22Rv1 (cell line): ENCODE measurements around the gene BOK.

Experiments used
- H3K27ac ChIP-seq: fragments of 450-650 bp; 2 replicates; pipeline ENCODE4 v1.5.1; 2017
- ZFX ChIP-seq: fragments of 450-650 bp; IDR thresholded peaks from 2 replicates; pipeline ENCODE4 v1.6.1; 2017; ENCODE audit warnings: antibody characterized with exemption, borderline replicate concordance
- TF ChIP-seq, protein P1 (sequence below): fragments of 450-650 bp; IDR thresholded peaks from 2 replicates; pipeline ENCODE4 v1.5.1; 2017; ENCODE audit warnings: mild to moderate bottlenecking

The BOK gene, protein sequence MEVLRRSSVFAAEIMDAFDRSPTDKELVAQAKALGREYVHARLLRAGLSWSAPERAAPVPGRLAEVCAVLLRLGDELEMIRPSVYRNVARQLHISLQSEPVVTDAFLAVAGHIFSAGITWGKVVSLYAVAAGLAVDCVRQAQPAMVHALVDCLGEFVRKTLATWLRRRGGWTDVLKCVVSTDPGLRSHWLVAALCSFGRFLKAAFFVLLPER

DNA sequence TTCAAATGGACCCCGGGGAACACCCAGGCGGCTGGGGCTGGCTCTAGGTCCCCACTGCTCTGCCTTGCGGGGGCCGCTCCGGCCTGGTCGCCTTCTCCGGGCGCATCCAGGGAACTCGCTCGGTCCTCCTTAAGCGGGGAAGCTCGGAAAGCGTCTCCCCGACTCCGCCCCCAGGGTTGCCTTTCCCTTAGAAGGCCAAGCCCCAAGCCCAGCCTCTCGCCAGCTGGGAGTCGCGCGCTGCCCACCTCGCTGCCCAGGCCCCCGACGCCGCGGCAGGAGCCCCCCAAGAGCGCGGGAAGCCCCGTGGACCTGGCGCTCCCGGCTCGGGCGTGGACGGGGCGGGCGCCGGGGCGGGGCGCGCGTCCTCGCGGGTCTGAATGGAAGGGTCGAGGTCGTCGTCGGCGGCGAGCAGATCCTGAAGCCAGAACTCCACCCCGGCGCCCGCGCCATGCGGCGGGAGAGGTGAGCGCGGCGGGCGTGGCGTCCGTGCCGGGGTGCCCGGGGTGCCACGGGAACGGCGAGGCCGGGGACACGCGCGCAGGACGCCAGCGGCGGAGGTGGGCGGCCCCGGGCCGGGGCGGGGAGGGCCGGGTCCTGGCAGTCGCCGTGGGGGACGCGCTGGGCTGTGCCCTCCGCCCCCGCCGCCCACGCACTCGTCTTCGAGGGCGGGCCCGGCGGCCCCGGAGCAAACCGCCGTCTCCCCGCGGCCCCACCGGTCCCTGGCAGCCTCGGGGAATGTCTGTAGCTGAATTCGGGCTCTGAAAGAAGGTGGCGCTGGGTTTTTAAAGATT lies at the start of gene BOK:
Gene BOK (plus strand): TSS at position 214 of the 791 bp plus-strand sequence. CDS start 739 bp downstream, outside the sequence.
- peak within 1 kb of the TSS; percentile 55 for H3K27ac ChIP-seq
- TF ChIP-seq, protein P1, sequence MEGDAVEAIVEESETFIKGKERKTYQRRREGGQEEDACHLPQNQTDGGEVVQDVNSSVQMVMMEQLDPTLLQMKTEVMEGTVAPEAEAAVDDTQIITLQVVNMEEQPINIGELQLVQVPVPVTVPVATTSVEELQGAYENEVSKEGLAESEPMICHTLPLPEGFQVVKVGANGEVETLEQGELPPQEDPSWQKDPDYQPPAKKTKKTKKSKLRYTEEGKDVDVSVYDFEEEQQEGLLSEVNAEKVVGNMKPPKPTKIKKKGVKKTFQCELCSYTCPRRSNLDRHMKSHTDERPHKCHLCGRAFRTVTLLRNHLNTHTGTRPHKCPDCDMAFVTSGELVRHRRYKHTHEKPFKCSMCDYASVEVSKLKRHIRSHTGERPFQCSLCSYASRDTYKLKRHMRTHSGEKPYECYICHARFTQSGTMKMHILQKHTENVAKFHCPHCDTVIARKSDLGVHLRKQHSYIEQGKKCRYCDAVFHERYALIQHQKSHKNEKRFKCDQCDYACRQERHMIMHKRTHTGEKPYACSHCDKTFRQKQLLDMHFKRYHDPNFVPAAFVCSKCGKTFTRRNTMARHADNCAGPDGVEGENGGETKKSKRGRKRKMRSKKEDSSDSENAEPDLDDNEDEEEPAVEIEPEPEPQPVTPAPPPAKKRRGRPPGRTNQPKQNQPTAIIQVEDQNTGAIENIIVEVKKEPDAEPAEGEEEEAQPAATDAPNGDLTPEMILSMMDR, result no peak
- no peak for TF ChIP-seq ZFX

DNA sequence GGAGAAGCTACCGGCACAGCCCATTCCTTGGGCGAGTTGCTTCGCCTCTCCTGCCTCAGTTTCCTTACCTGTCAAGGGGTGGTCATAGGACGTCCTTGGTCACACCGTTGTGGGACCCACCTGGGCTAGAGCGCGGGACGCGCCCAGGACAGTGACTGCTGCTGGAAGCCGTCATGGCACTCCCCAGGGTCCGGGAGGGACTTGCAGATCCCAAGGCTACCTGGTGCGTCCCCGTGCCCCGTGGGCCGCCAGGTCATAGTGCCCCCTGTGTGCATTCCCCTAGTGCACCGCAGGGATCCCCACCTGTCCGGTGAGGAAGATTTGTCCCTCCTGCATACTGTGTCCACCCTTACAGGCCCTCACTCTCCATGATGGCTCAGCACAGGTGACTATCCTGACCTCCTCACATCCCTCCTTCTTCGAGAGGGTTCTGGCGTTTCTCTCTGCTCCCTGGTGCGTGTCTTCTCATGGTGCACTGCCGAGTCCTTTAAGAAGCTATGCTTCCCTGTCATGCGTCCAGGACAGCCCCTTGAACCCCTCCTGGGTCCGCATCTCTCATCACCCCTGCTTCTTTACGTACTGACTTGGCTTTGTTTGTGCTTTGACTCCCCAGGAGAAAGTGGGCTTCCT lies 49.3 kb upstream of the BOK start:
- TF ChIP-seq ZFX, result no peak
- TF ChIP-seq, protein P1, result no peak
- peak overlapping the region; percentile 68 for H3K27ac ChIP-seq

DNA sequence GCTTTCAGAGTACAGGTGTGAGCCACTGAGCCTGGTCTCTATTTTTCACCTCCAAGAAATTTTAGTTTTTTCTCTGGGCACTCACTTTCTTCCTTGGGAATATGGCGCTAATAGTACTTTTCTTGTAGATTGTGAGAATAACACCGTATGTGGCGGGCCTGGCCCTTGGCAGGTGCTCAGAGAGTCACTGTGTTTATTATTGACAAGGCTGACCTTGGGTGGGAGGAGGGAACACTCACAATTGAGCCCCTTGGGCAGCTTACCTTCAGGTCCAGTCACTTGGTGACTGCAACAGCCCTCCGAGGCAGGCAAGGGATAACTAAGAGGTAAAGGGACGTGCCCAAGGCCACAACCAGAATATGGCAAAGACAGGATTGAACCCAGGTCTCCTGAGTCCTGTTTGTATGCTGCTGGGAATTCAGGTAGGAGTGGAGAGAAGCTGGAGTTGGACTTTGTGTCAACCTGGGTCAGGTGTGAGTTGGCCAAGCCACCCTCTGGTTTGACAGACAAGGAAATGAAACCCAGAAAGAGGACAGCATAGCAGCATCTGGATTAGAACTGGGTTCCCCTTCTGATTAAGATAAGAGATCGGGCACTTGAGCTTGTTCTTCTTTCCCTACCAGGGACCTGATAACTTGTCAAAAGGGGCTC lies 47.3 kb upstream of the BOK start:
- H3K27ac ChIP-seq, result no peak overlapping the region
- TF ChIP-seq ZFX, result no peak
- TF ChIP-seq, protein P1, result no peak

DNA sequence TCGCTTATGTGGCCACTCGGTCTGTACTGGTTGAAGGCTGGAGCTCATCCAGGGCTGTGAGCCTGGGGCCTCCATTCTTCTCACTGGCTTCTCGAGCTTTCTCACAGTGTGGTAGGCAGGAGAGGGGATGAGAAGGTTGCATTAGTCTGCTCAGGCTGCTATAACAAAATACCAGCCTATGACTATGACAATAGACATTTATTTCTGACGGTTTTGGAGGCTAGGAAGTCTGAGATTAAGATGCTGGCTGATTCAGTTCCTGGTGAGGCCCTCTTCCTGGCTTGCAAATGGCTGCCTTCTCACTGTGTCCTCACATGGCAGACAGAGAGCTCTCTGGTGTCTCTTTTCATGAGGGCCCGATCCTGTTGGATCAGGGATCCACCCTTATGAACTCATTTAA lies 44.0 kb upstream of the BOK start:
- H3K27ac ChIP-seq, result no peak overlapping the region
- TF ChIP-seq ZFX, result no peak
- TF ChIP-seq, protein P1, result no peak

DNA sequence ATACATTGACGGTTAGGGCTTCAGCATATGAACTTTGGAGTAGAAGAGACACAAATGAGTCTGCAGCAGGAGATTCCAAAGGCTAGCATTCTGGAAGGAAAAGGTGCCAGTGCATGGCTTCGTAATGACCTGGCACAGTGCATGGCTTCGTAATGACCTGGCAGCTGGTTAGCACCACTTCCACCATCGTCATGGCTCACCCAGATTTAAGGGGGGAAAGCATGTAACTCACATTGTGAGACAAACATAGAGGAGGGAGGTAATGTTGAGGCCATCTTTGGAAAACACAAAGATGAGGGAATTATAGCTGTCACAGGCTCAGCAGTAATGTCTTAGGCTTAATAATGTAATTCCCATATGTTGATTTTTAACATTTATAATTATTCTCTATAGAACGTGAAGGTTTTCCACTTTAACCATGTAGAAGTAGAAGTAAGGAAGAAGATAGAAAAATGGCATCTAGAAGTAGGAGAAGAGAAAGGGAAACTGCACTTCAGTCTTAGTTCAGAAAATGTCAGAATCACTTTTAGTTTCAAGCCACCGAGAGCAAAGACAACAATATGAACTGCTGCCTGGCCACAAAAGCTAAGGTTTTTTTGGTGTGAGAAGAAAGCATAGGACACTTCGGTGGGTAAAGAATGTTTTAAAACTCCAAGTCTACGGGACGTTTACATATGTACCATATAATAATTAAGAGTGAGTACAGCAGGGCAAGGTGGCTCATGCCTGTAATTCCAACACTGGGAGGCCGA lies 43.4 kb upstream of the BOK start:
- TF ChIP-seq, protein P1, result no peak
- no peak for TF ChIP-seq ZFX
- H3K27ac ChIP-seq, result no peak overlapping the region

DNA sequence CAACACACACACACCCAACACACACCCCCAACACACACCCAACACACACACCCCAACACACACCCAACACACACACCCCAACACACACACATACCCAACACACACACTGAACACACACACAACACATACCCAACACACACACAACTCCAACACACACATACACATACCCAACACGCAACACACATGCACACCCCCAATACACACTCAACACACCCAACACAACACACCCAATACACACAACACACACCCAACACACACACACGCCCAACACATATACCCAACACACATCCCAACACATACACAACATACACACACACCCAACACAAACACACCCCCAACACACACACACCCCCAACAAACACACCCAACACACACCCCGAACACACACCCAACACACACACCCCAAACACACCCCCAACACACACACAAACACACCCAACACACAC lies 42.0 kb upstream of the BOK start:
- TF ChIP-seq, protein P1, result no peak

More for the DNA sequence above, 42.0 kb upstream of the BOK start:
- no peak overlapping the region for H3K27ac ChIP-seq
